ENCODE data around the gene NRN1L.
"Not testable (repeated sequence)": the region's sequence is repeated elsewhere in the genome, so short reads cannot be mapped to it uniquely, and the experiment has no call there.

The NRN1L gene

GRCh38 chr16:67861877-67862276, 22.8 kb upstream of the NRN1L start:
- H3F3A ChIP-seq (ENCODE audit: low read depth) = no peaks in the 10 kb centered on the region
- H4K20me1 ChIP-seq (ENCODE audit: insufficient read depth, low read length, poor library complexity, severe bottlenecking) = peaks cover 32% of the 10 kb centered on the region
- no peak overlapping the region for H2AFZ ChIP-seq (ENCODE audit: low read length)
- H3K36me3 ChIP-seq (ENCODE audit: insufficient read depth, low read length) = peaks cover 39% of the 10 kb centered on the region; the same call in 1 of the 2 replicates
- H3K27me3 ChIP-seq (ENCODE audit: insufficient read depth, low read length, poor library complexity, severe bottlenecking) = no peaks in the 10 kb centered on the region
- H3K4me2 ChIP-seq (ENCODE audit: low read depth, low read length, poor library complexity, severe bottlenecking) = no peak overlapping the region
- H3K79me2 ChIP-seq (ENCODE audit: insufficient read depth, low read length) = peaks cover 71% of the 10 kb centered on the region
- H3K4me1 ChIP-seq (ENCODE audit: insufficient read depth, low read length, poor library complexity, severe bottlenecking) = peaks cover 10% of the 10 kb centered on the region
- H3K9ac ChIP-seq (ENCODE audit: low read depth, low read length, poor library complexity, severe bottlenecking) = no peak overlapping the region
- H3K9me2 ChIP-seq (replicated peaks; ENCODE audit: low read depth, low read length) = no peaks in the 10 kb centered on the region
- H3K9me3 ChIP-seq (ENCODE audit: insufficient read depth, low read depth, low read length) = no peaks in the 10 kb centered on the region
- H3K4me3 ChIP-seq (ENCODE audit: low read length, poor library complexity, severe bottlenecking) = no peak overlapping the region
- TF ChIP-seq CTCF (conservative IDR thresholded peaks at IDR 0.05; ENCODE audit: low read length) (no peak), EZH2phosphoT487 (IDR thresholded peaks at IDR 0.05; ENCODE audit: borderline replicate concordance) (no peak)

GRCh38 chr16:67862623-67863583, 21.8 kb upstream of the NRN1L start:
- H3K79me2 ChIP-seq (ENCODE audit: insufficient read depth, low read length) = peaks cover 61% of the 10 kb centered on the region
- H4K20me1 ChIP-seq (ENCODE audit: insufficient read depth, low read length, poor library complexity, severe bottlenecking) = peaks cover 22% of the 10 kb centered on the region
- H3F3A ChIP-seq (ENCODE audit: low read depth) = no peaks in the 10 kb centered on the region
- TF ChIP-seq CTCF (conservative IDR thresholded peaks at IDR 0.05; ENCODE audit: low read length) (no peak), EZH2phosphoT487 (IDR thresholded peaks at IDR 0.05; ENCODE audit: borderline replicate concordance) (no peak)
- no peaks in the 10 kb centered on the region for H3K9me3 ChIP-seq (ENCODE audit: insufficient read depth, low read depth, low read length)
- no peak overlapping the region for H3K4me2 ChIP-seq (ENCODE audit: low read depth, low read length, poor library complexity, severe bottlenecking)
- H3K27me3 ChIP-seq (ENCODE audit: insufficient read depth, low read length, poor library complexity, severe bottlenecking) = no peaks in the 10 kb centered on the region
- H3K9me2 ChIP-seq (replicated peaks; ENCODE audit: low read depth, low read length) = no peaks in the 10 kb centered on the region
- no peak overlapping the region for H3K9ac ChIP-seq (ENCODE audit: low read depth, low read length, poor library complexity, severe bottlenecking)
- H3K36me3 ChIP-seq (ENCODE audit: insufficient read depth, low read length) = peaks cover 50% of the 10 kb centered on the region; the same call in 1 of the 2 replicates
- H3K4me1 ChIP-seq (ENCODE audit: insufficient read depth, low read length, poor library complexity, severe bottlenecking) = no peaks in the 10 kb centered on the region
- H2AFZ ChIP-seq (ENCODE audit: low read length) = no peak overlapping the region
- no peak overlapping the region for H3K4me3 ChIP-seq (ENCODE audit: low read length, poor library complexity, severe bottlenecking)

- peaks cover 60% of the 10 kb centered on the region; the same call in 1 of the 2 replicates for H3K36me3 ChIP-seq (ENCODE audit: insufficient read depth, low read length)
- H3K9ac ChIP-seq (ENCODE audit: low read depth, low read length, poor library complexity, severe bottlenecking); H2AFZ ChIP-seq (ENCODE audit: low read length); H3K9me3 ChIP-seq (ENCODE audit: insufficient read depth, low read depth, low read length); H3K4me1 ChIP-seq (ENCODE audit: insufficient read depth, low read length, poor library complexity, severe bottlenecking); H3K9me2 ChIP-seq (replicated peaks; ENCODE audit: low read depth, low read length); H3K4me3 ChIP-seq (ENCODE audit: low read length, poor library complexity, severe bottlenecking); H3K27me3 ChIP-seq (ENCODE audit: insufficient read depth, low read length, poor library complexity, severe bottlenecking); H3F3A ChIP-seq (ENCODE audit: low read depth); H3K4me2 ChIP-seq (ENCODE audit: low read depth, low read length, poor library complexity, severe bottlenecking): not testable (repeated sequence)
- peaks cover 50% of the 10 kb centered on the region for H3K79me2 ChIP-seq (ENCODE audit: insufficient read depth, low read length)
- peaks cover 19% of the 10 kb centered on the region for H4K20me1 ChIP-seq (ENCODE audit: insufficient read depth, low read length, poor library complexity, severe bottlenecking)
These were observed 20.6 kb upstream of the NRN1L start for GRCh38 chr16:67864044-67864443.

All from Loucy (cell line).